Endothelial cell of umbilical vein (primary cell): ENCODE results near the gene PDGFB. TPM values are rescaled to one million over a fixed set of nuclear protein-coding genes. Genes with fewer than 3 reads are reported as not detected.

Source experiments
- BruUV-seq: library from RNA; stranded (reverse); fragments of 400-500 nt; replicated peaks from 2 replicates; lab custom pipeline; 2021; lab: Mats Ljungman, UMichigan
- CTCF ChIA-PET: fragments of 300-600, 350-600 bp; sonication (Branson Sonifier 250); formaldehyde crosslinking; loops from one replicate; lab custom pipeline; 2021; ENCODE audit warnings: antibody characterized with exemption, inconsistent platforms; lab: Charles Lee
- POLR2A ChIA-PET: fragments of 300-600, 350-600 bp; sonication (Branson Sonifier 250); formaldehyde crosslinking; loops from one replicate; lab custom pipeline; 2021; ENCODE audit warnings: antibody characterized with exemption, inconsistent platforms; lab: Charles Lee
- DNase-seq: peaks from one replicate; pipeline ENCODE4 v3.0.0-alpha.2; 2011; ENCODE audit warnings: low read depth, low spot score
- FAIRE-seq: peaks from 2 replicates; lab custom pipeline; 2011; peaks lifted over from hg19 to GRCh38; lab: Jason Lieb, UNC
- H2AFZ ChIP-seq: 2 replicates; pipeline ENCODE4 v1.6.0; 2012; ENCODE audit warnings: low read depth, low read length, control low read depth, inconsistent platforms
- H3K27ac ChIP-seq: 2 replicates; pipeline ENCODE4 v1.5.1; 2011; ENCODE audit warnings: low read depth, mild to moderate bottlenecking, control low read depth, low read length, moderate library complexity; ENCODE audit not compliant: insufficient read depth
- H3K27me3 ChIP-seq, 2 experiments: 2 replicates each; pipeline versions ENCODE4 v1.6.0 to v1.6.1; 2011; ENCODE audit warnings: low read length in 2 of 2, mixed read lengths in 1 of 2; ENCODE audit not compliant: control insufficient read depth in 2 of 2, insufficient read depth in 2 of 2
- H3K36me3 ChIP-seq, 2 experiments: 2 replicates in 1 of 2; 3 replicates in 1 of 2; pipeline ENCODE4 v1.5.1; 2011; ENCODE audit warnings: low read length in 2 of 2, mild to moderate bottlenecking in 1 of 2, moderate library complexity in 1 of 2; ENCODE audit not compliant: control insufficient read depth in 2 of 2, insufficient read depth in 2 of 2; ENCODE audit errors: extremely low read depth in 1 of 2
- H3K4me1 ChIP-seq: 3 replicates; pipeline ENCODE4 v1.5.1; 2011; ENCODE audit warnings: mild to moderate bottlenecking, low read length; ENCODE audit not compliant: control insufficient read depth, insufficient read depth; ENCODE audit errors: extremely low read depth
- H3K4me2 ChIP-seq: 2 replicates; pipeline ENCODE4 v1.6.1; 2011; ENCODE audit warnings: low read length, control low read depth, mixed read lengths; ENCODE audit not compliant: insufficient read depth
- H3K4me3 ChIP-seq, 3 experiments: fragments of 200-600 bp in 1 of 3; sonication (generic), shearing (Covaris generic) in 1 of 3; replicated peaks in 1 of 3; 2 replicates each; pipeline ENCODE4 v1.5.1; 2011 to 2016; ENCODE audit warnings: control low read depth in 3 of 3, low read length in 3 of 3, mild to moderate bottlenecking in 2 of 3, inconsistent platforms in 1 of 3, low read depth in 1 of 3, moderate library complexity in 1 of 3; ENCODE audit not compliant: insufficient read depth in 1 of 3
- H3K79me2 ChIP-seq: 2 replicates; pipeline ENCODE4 v1.6.0; 2012; ENCODE audit warnings: low read length, inconsistent platforms; ENCODE audit not compliant: control insufficient read depth, insufficient read depth
- H3K9ac ChIP-seq: replicated peaks from 2 replicates; pipeline ENCODE3; 2011; ENCODE audit warnings: low read length, control low read depth; ENCODE audit not compliant: insufficient read depth; ENCODE audit errors: extremely low read depth
- H3K9me1 ChIP-seq: replicated peaks from 3 replicates; pipeline ENCODE4 v1.6.0; 2011; ENCODE audit warnings: mild to moderate bottlenecking, low read length; ENCODE audit not compliant: control insufficient read depth, insufficient read depth; ENCODE audit errors: extremely low read depth
- H3K9me3 ChIP-seq: replicated peaks from 2 replicates; pipeline ENCODE4 v1.5.1; 2012; ENCODE audit warnings: low read length, inconsistent platforms; ENCODE audit not compliant: control insufficient read depth, insufficient read depth
- H4K20me1 ChIP-seq: replicated peaks from 2 replicates; pipeline ENCODE3; 2011; ENCODE audit warnings: mild to moderate bottlenecking, low read length; ENCODE audit not compliant: control insufficient read depth, insufficient read depth; ENCODE audit errors: extremely low read depth
- CTCF ChIP-seq, 2 donors: IDR thresholded peaks; 1 replicate in 1 of 2; 2 replicates in 1 of 2; pipeline ENCODE4 v1.5.1; 2011; ENCODE audit warnings: low read length in 2 of 2, mild to moderate bottlenecking in 2 of 2, moderate library complexity in 2 of 2, control low read depth in 1 of 2, inconsistent platforms in 1 of 2, low read depth in 1 of 2; ENCODE audit not compliant: insufficient read depth in 1 of 2; ENCODE audit errors: extremely low read depth in 1 of 2
- EZH2 ChIP-seq: IDR thresholded peaks from 2 replicates; pipeline ENCODE4 v1.6.1; 2012; ENCODE audit warnings: borderline replicate concordance, low read depth, mild to moderate bottlenecking, moderate library complexity, low read length, inconsistent platforms; ENCODE audit not compliant: severe bottlenecking
- FOS ChIP-seq: IDR thresholded peaks from 2 replicates; pipeline ENCODE4 v1.6.1; 2011; ENCODE audit warnings: mild to moderate bottlenecking, low read length, moderate library complexity, borderline replicate concordance; ENCODE audit not compliant: insufficient read depth
- GATA2 ChIP-seq: IDR thresholded peaks from 2 replicates; pipeline ENCODE4 v1.7.0; 2011; ENCODE audit warnings: low read depth, mild to moderate bottlenecking, moderate library complexity, mixed read lengths, low read length; ENCODE audit not compliant: insufficient read length, insufficient read depth
- JUN ChIP-seq: IDR thresholded peaks from 2 replicates; pipeline ENCODE4 v1.6.1; 2011; ENCODE audit warnings: borderline replicate concordance, low read depth; ENCODE audit not compliant: insufficient read length, insufficient read depth
- MAX ChIP-seq: IDR thresholded peaks from 2 replicates; pipeline ENCODE4 v1.6.1; 2011; ENCODE audit not compliant: insufficient read depth, insufficient read length
- MYC ChIP-seq: IDR thresholded peaks from one replicate; pipeline ENCODE4 v1.6.1; 2011; ENCODE audit warnings: mild to moderate bottlenecking, low read depth, low read length
- POLR2A ChIP-seq: IDR thresholded peaks from 2 replicates; pipeline ENCODE4 v1.6.1; 2012; ENCODE audit warnings: low read depth, mild to moderate bottlenecking, control low read depth, low read length
- POLR2AphosphoS5 ChIP-seq: IDR thresholded peaks from 2 replicates; pipeline ENCODE4 v1.6.1; 2012; ENCODE audit warnings: low read depth, mild to moderate bottlenecking, control low read depth, low read length, moderate library complexity; ENCODE audit not compliant: insufficient read depth
- dilution Hi-C: fragments of 300-500 bp; cut with MboI; formaldehyde crosslinking; loops from one replicate; pipeline ENCODE4 v1.15.0; 2019; ENCODE audit warnings: low sequenced_read_pairs; ENCODE audit not compliant: extremely low pct_ligation_motif_present
- intact Hi-C: fragments of 100-400 bp; cut with micrococcal nuclease; formaldehyde crosslinking; loops from one replicate; pipeline ENCODE4 v1.10.0; 2022
- polyA plus RNA-seq, 4 experiments: library from polyadenylated mRNA; depleted of rRNA in 3 of 4; stranded (reverse) in 3 of 4; unstranded in 1 of 4; fragments of >200 nt; gene quantifications; 2 replicates each; pipeline versions ENCODE4 v1.2.1 to v1.2.3, GENCODE V29; 2011 to 2012; ENCODE audit warnings: missing spikeins in 1 of 4
- total RNA-seq: library from RNA; stranded (reverse); gene quantifications from 2 replicates; pipeline ENCODE4 v1.2.3, GENCODE V29; 2021

The PDGFB gene
- total and polyA plus RNA-seq, 2 donors (not counting 3 experiments of a cell fraction or from before 2014, with no cell fraction given), result 135 to 240 TPM

GRCh38 chr22:39238966-39239505 lies 5.7 kb downstream of the PDGFB start:
- H3K79me2 ChIP-seq, result peaks cover 98% of the 10 kb centered on the region
- no peak for DNase-seq
- intact Hi-C loops (loop anchor here (10.0 kb wide), 1 partner anchor 364 kb away; the partner anchor contains the start of gene CBX6), dilution Hi-C loops (no loop called here)
- H3K4me3 ChIP-seq, result no peak overlapping the region
- peaks cover 74% of the 10 kb centered on the region for H3K4me1 ChIP-seq
- CTCF ChIA-PET, result interaction anchor here (0.6 to 3.8 kb wide), 4 partner anchors 34 to 78 kb away, joined by 3 to 29 read pairs (median 12); no protein-coding TSS in a partner anchor
- POLR2A ChIA-PET, result interaction anchor here (0.7 to 3.5 kb wide), 2 partner anchors 14 to 78 kb away, joined by 3 to 31 read pairs; partner anchors contain the start of gene RPL3
- H2AFZ ChIP-seq, result no peak overlapping the region
- no peak overlapping the region for H3K9ac ChIP-seq
- H3K4me2 ChIP-seq, result no peak overlapping the region
- FAIRE-seq, result no peak
- H3K36me3 ChIP-seq, result peaks cover 11 to 28% of the 10 kb centered on the region in 2 experiments
- no TSS peak for BruUV-seq
- no peak overlapping the region for H3K27ac ChIP-seq
- TF ChIP-seq GATA2, result no peak
- no peak for TF ChIP-seq POLR2A
- no peak for TF ChIP-seq POLR2AphosphoS5
- TF ChIP-seq MYC, result no peak
- TF ChIP-seq EZH2, result no peak
- TF ChIP-seq FOS, result no peak
- no peak for TF ChIP-seq MAX
- TF ChIP-seq JUN, result no peak
- no peak for TF ChIP-seq CTCF (IDR thresholded peaks at IDR 0.05; ENCODE audit: extremely low read depth in 1 of 2, insufficient read depth in 1 of 2, low read depth in 1 of 2, low read length in 2 of 2)
- peaks cover 4% of the 10 kb centered on the region for H4K20me1 ChIP-seq
- H3K9me3 ChIP-seq, result no peaks in the 10 kb centered on the region
- H3K27me3 ChIP-seq, result no peaks in the 10 kb centered on the region
- no peaks in the 10 kb centered on the region for H3K9me1 ChIP-seq
